ENCODE results near the gene TRANK1.

GRCh38 chr3:36893137-36893557 lies 51.7 kb downstream of the TRANK1 start:
- TF ChIP-seq EP300 (IDR thresholded peaks at IDR 0.05) (no peak), CTCF (IDR thresholded peaks at IDR 0.05) (no peak)

Measured in esophagus muscularis mucosa (tissue), 3 donors.